ENCODE measurements around the gene GAL3ST1. TPM values are rescaled to one million over a fixed set of nuclear protein-coding genes. Genes with fewer than 3 reads are reported as not detected.
"Not testable (repeated sequence)": the region's sequence is repeated elsewhere in the genome, so short reads cannot be mapped to it uniquely, and the experiment has no call there.

The GAL3ST1 gene
- not detected in 2 replicates for total RNA-seq

- Mint-ChIP-seq H3K4me1 (no peaks in the 10 kb centered on the region), H3K27ac (no peak within 1 kb of the TSS), H3K36me3 (ENCODE audit: low read depth) (peaks cover 36% of the 10 kb centered on the region), H3K27me3 (peaks cover 4% of the 10 kb centered on the region), H3K4me3 (no peak within 1 kb of the TSS), H3K9me3 (no peaks in the 10 kb centered on the region)
- intact Hi-C loops (cut with micrococcal nuclease): no loop called here
- no peak for DNase-seq
Observed at GRCh38 chr22:30574095-30574981, at the start of gene GAL3ST1. Gene GAL3ST1 (minus strand): TSS chr22:30574665. CDS start chr22:30557392, 17,273 bp downstream.

- intact Hi-C loops (cut with micrococcal nuclease); DNase-seq: not testable (repeated sequence)
Observed at GRCh38 chr22:30619909-30620308, 45.4 kb upstream of the GAL3ST1 start.

GRCh38 chr22:30617819-30618218 is 43.4 kb upstream of the GAL3ST1 start:
- no peaks in the 10 kb centered on the region for H3K4me1 Mint-ChIP-seq

More at GRCh38 chr22:30619909-30620308, 45.4 kb upstream of the GAL3ST1 start:
- not testable (repeated sequence) for H3K36me3 Mint-ChIP-seq (ENCODE audit: low read depth); H3K27me3 Mint-ChIP-seq; H3K27ac Mint-ChIP-seq; H3K4me3 Mint-ChIP-seq; H3K9me3 Mint-ChIP-seq; H3K4me1 Mint-ChIP-seq

GRCh38 chr22:30615543-30615954 is 41.1 kb upstream of the GAL3ST1 start:
- Mint-ChIP-seq H3K36me3 (ENCODE audit: low read depth) (no peaks in the 10 kb centered on the region), H3K27me3 (peaks cover 2% of the 10 kb centered on the region), H3K9me3 (no peaks in the 10 kb centered on the region), H3K4me3 (no peak overlapping the region), H3K4me1 (peaks cover 3% of the 10 kb centered on the region), H3K27ac (no peak overlapping the region)
- no peak for DNase-seq
- intact Hi-C loops (cut with micrococcal nuclease): no loop called here

More at GRCh38 chr22:30617819-30618218, 43.4 kb upstream of the GAL3ST1 start:
- H3K36me3 Mint-ChIP-seq (ENCODE audit: low read depth): no peaks in the 10 kb centered on the region
- no peaks in the 10 kb centered on the region for H3K9me3 Mint-ChIP-seq
- no peak for DNase-seq
- intact Hi-C loops (cut with micrococcal nuclease): no loop called here
- no peak overlapping the region for H3K27ac Mint-ChIP-seq
- no peak overlapping the region for H3K4me3 Mint-ChIP-seq
- H3K27me3 Mint-ChIP-seq: peaks cover 2% of the 10 kb centered on the region

- peaks cover 9% of the 10 kb centered on the region for H3K4me1 Mint-ChIP-seq
- H3K27ac Mint-ChIP-seq: no peak overlapping the region
- DNase-seq: no peak
- H3K36me3 Mint-ChIP-seq (ENCODE audit: low read depth): no peaks in the 10 kb centered on the region
- H3K9me3 Mint-ChIP-seq: no peaks in the 10 kb centered on the region
- H3K4me3 Mint-ChIP-seq: no peak overlapping the region
- intact Hi-C loops (cut with micrococcal nuclease): no loop called here
- H3K27me3 Mint-ChIP-seq: peaks cover 2% of the 10 kb centered on the region
Observed at GRCh38 chr22:30614879-30615278, 40.4 kb upstream of the GAL3ST1 start.

GRCh38 chr22:30614268-30614667 is 39.8 kb upstream of the GAL3ST1 start:
- DNase-seq: no peak
- H3K4me3 Mint-ChIP-seq: no peak overlapping the region
- intact Hi-C loops (cut with micrococcal nuclease): no loop called here
- peaks cover 2% of the 10 kb centered on the region for H3K27me3 Mint-ChIP-seq
- H3K4me1 Mint-ChIP-seq: peaks cover 12% of the 10 kb centered on the region
- H3K9me3 Mint-ChIP-seq: no peaks in the 10 kb centered on the region
- no peak overlapping the region for H3K27ac Mint-ChIP-seq
- no peaks in the 10 kb centered on the region for H3K36me3 Mint-ChIP-seq (ENCODE audit: low read depth)

- H3K36me3 Mint-ChIP-seq (ENCODE audit: low read depth): no peaks in the 10 kb centered on the region
- H3K27me3 Mint-ChIP-seq: peaks cover 2% of the 10 kb centered on the region
- intact Hi-C loops (cut with micrococcal nuclease): no loop called here
- no peaks in the 10 kb centered on the region for H3K9me3 Mint-ChIP-seq
- peaks cover 26% of the 10 kb centered on the region for H3K4me1 Mint-ChIP-seq
- no peak for DNase-seq
- H3K27ac Mint-ChIP-seq: no peak overlapping the region
- H3K4me3 Mint-ChIP-seq: no peak overlapping the region
Observed at GRCh38 chr22:30612789-30613188, 38.3 kb upstream of the GAL3ST1 start.

GRCh38 chr22:30611197-30611596 is 36.7 kb upstream of the GAL3ST1 start:
- no peak for DNase-seq
- intact Hi-C loops (cut with micrococcal nuclease): no loop called here
- Mint-ChIP-seq H3K4me1 (peaks cover 37% of the 10 kb centered on the region), H3K4me3 (no peak overlapping the region), H3K36me3 (ENCODE audit: low read depth) (no peaks in the 10 kb centered on the region), H3K27ac (no peak overlapping the region), H3K27me3 (no peaks in the 10 kb centered on the region), H3K9me3 (no peaks in the 10 kb centered on the region)

- H3K27me3 Mint-ChIP-seq: no peaks in the 10 kb centered on the region
- no peaks in the 10 kb centered on the region for H3K9me3 Mint-ChIP-seq
- no peaks in the 10 kb centered on the region for H3K36me3 Mint-ChIP-seq (ENCODE audit: low read depth)
- H3K4me3 Mint-ChIP-seq: no peak overlapping the region
- intact Hi-C loops (cut with micrococcal nuclease): no loop called here
- DNase-seq: no peak
- peaks cover 42% of the 10 kb centered on the region for H3K4me1 Mint-ChIP-seq
- H3K27ac Mint-ChIP-seq: no peak overlapping the region
Observed at GRCh38 chr22:30610299-30610698, 35.8 kb upstream of the GAL3ST1 start.

- Mint-ChIP-seq H3K27me3 (no peaks in the 10 kb centered on the region), H3K36me3 (ENCODE audit: low read depth) (no peaks in the 10 kb centered on the region), H3K4me1 (peaks cover 43% of the 10 kb centered on the region), H3K9me3 (no peaks in the 10 kb centered on the region), H3K27ac (peak overlapping the region; percentile 39), H3K4me3 (peak overlapping the region; percentile 11)
- DNase-seq: peak; percentile 84
- intact Hi-C loops (cut with micrococcal nuclease): loop anchor here (1.0 to 2.0 kb wide), 2 partner anchors 25 to 133 kb away; partner anchors contain the start of gene SLC35E4
Observed at GRCh38 chr22:30609260-30610185, 35.1 kb upstream of the GAL3ST1 start.

- intact Hi-C loops (cut with micrococcal nuclease): loop anchor here (2.0 kb wide), 2 partner anchors 15 to 27 kb away; partner anchors contain the start of gene SLC35E4
- H3K4me1 Mint-ChIP-seq: peaks cover 46% of the 10 kb centered on the region
- H3K27me3 Mint-ChIP-seq: no peaks in the 10 kb centered on the region
- H3K36me3 Mint-ChIP-seq (ENCODE audit: low read depth): no peaks in the 10 kb centered on the region
- no peak overlapping the region for H3K4me3 Mint-ChIP-seq
- no peak for DNase-seq
- H3K9me3 Mint-ChIP-seq: no peaks in the 10 kb centered on the region
- no peak overlapping the region for H3K27ac Mint-ChIP-seq
Observed at GRCh38 chr22:30607939-30608338, 33.5 kb upstream of the GAL3ST1 start.

- Mint-ChIP-seq H3K9me3 (no peaks in the 10 kb centered on the region), H3K27ac (peak overlapping the region; percentile 85), H3K36me3 (ENCODE audit: low read depth) (no peaks in the 10 kb centered on the region), H3K4me3 (peak overlapping the region; percentile 86), H3K27me3 (no peaks in the 10 kb centered on the region), H3K4me1 (peaks cover 46% of the 10 kb centered on the region)
- intact Hi-C loops (cut with micrococcal nuclease): loop anchor here (2.0 kb wide), 1 partner anchor 15 kb away; no protein-coding TSS in a partner anchor
- DNase-seq: no peak
Observed at GRCh38 chr22:30607300-30607930, 33.0 kb upstream of the GAL3ST1 start.
